Smooth muscle cell (in vitro differentiated cells): Measurements from ENCODE around the gene TBC1D2. TPM values are rescaled to one million over a fixed set of nuclear protein-coding genes. Genes with fewer than 3 reads are reported as not detected.

Experiments
- DNase-seq: peaks from one replicate; lab custom pipeline; 2025; ENCODE audit not compliant: unreplicated experiment; lab: John Stamatoyannopoulos, UW
- H2AFZ ChIP-seq: fragments of 200-600 bp; sonication (generic); 2 replicates; pipeline ENCODE4 v1.6.0; 2016; ENCODE audit warnings: antibody characterized with exemption, low read depth, mild to moderate bottlenecking
- H3F3A ChIP-seq: fragments of 200-600 bp; sonication (generic); 2 replicates; pipeline ENCODE4 v1.6.0; 2017; ENCODE audit warnings: antibody characterized with exemption, low read depth
- H3K27ac ChIP-seq: fragments of 200-600 bp; sonication (generic); 2 replicates; pipeline ENCODE4 v1.5.1; 2016; ENCODE audit warnings: low read depth, mild to moderate bottlenecking
- H3K27me3 ChIP-seq: fragments of 200-600 bp; sonication (generic); 2 replicates; pipeline ENCODE4 v1.6.1; 2016; ENCODE audit warnings: low read depth, mild to moderate bottlenecking
- H3K36me3 ChIP-seq: fragments of 200-600 bp; sonication (generic); 2 replicates; pipeline ENCODE4 v1.5.1; 2016; ENCODE audit warnings: low read depth
- H3K4me1 ChIP-seq: fragments of 200-600 bp; sonication (generic); 2 replicates; pipeline ENCODE4 v1.5.1; 2016; ENCODE audit warnings: low read depth
- H3K4me2 ChIP-seq: fragments of 200-600 bp; sonication (generic); 2 replicates; pipeline ENCODE4 v1.6.0; 2016; ENCODE audit warnings: mild to moderate bottlenecking
- H3K4me3 ChIP-seq: fragments of 200-600 bp; sonication (generic); 2 replicates; pipeline ENCODE4 v1.5.1; 2016; ENCODE audit warnings: mild to moderate bottlenecking
- H3K79me2 ChIP-seq: fragments of 200-600 bp; sonication (generic); 2 replicates; pipeline ENCODE4 v1.6.0; 2016; ENCODE audit warnings: low read depth, mild to moderate bottlenecking
- H3K9ac ChIP-seq: fragments of 200-600 bp; sonication (generic); 2 replicates; pipeline ENCODE4 v1.6.0; 2016; ENCODE audit warnings: low read depth
- H3K9me3 ChIP-seq: fragments of 200-600 bp; sonication (generic); replicated peaks from 2 replicates; pipeline ENCODE4 v1.5.1; 2016; ENCODE audit warnings: low read depth
- H4K20me1 ChIP-seq: fragments of 200-600 bp; sonication (generic); 2 replicates; pipeline ENCODE4 v1.6.0; 2016; ENCODE audit warnings: low read depth
- WGBS: methylation state at CpG from one replicate; pipeline ENCODE4 v1.1.7; 2016; ENCODE audit warnings: low lambda C conversion rate; 5-methylcytosine and 5-hydroxymethylcytosine counted together
- polyA plus RNA-seq: library from polyadenylated mRNA; unstranded; fragments of >200 nt; fragmentation: Nextera tagmentation; extraction: Ambion mirVana; gene quantifications from 2 replicates; pipeline ENCODE4 v1.2.1, GENCODE V29; 2016
- total RNA-seq: library from RNA; depleted of rRNA; stranded (reverse); fragments of >200 nt; gene quantifications from 2 replicates; pipeline ENCODE4 v1.2.3, GENCODE V29; 2014
- TF ChIP-seq, protein P1 (sequence below): fragments of 200-600 bp; sonication (generic); IDR thresholded peaks from 2 replicates; pipeline ENCODE4 v1.5.1; 2017; ENCODE audit warnings: borderline replicate concordance, mild to moderate bottlenecking, antibody characterized with exemption; ENCODE audit not compliant: insufficient read depth, poor library complexity, severe bottlenecking

The TBC1D2 gene
- total and polyA plus RNA-seq, 2 experiments from 2014 or later: 7.7 to 8.6 TPM

GRCh38 chr9:98219364-98219716, 36.1 kb downstream of the TBC1D2 start:
- Histone ChIP-seq H3F3A (no peaks in the 10 kb centered on the region), H3K9ac (no peak overlapping the region), H3K9me3 (no peaks in the 10 kb centered on the region), H3K79me2 (no peaks in the 10 kb centered on the region), H2AFZ (no peak overlapping the region), H3K27ac (peak overlapping the region; percentile 19), H3K4me3 (no peak overlapping the region), H3K4me1 (peaks cover 14% of the 10 kb centered on the region), H3K27me3 (no peaks in the 10 kb centered on the region), H3K36me3 (no peaks in the 10 kb centered on the region), H3K4me2 (no peak overlapping the region), H4K20me1 (no peaks in the 10 kb centered on the region)
- 83% methylated on average over 7 of the region's 7 CpGs for WGBS
- no peak for DNase-seq
- TF ChIP-seq, protein P1, sequence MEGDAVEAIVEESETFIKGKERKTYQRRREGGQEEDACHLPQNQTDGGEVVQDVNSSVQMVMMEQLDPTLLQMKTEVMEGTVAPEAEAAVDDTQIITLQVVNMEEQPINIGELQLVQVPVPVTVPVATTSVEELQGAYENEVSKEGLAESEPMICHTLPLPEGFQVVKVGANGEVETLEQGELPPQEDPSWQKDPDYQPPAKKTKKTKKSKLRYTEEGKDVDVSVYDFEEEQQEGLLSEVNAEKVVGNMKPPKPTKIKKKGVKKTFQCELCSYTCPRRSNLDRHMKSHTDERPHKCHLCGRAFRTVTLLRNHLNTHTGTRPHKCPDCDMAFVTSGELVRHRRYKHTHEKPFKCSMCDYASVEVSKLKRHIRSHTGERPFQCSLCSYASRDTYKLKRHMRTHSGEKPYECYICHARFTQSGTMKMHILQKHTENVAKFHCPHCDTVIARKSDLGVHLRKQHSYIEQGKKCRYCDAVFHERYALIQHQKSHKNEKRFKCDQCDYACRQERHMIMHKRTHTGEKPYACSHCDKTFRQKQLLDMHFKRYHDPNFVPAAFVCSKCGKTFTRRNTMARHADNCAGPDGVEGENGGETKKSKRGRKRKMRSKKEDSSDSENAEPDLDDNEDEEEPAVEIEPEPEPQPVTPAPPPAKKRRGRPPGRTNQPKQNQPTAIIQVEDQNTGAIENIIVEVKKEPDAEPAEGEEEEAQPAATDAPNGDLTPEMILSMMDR: no peak

- H3F3A ChIP-seq: no peaks in the 10 kb centered on the region
- TF ChIP-seq, protein P1: no peak
- no peaks in the 10 kb centered on the region for H3K79me2 ChIP-seq
- H3K4me1 ChIP-seq: peaks cover 14% of the 10 kb centered on the region
- no peaks in the 10 kb centered on the region for H3K27me3 ChIP-seq
- H2AFZ ChIP-seq: no peak overlapping the region
- no peaks in the 10 kb centered on the region for H3K9me3 ChIP-seq
- H3K4me2 ChIP-seq: no peak overlapping the region
- no peaks in the 10 kb centered on the region for H4K20me1 ChIP-seq
- no peak overlapping the region for H3K4me3 ChIP-seq
- DNase-seq: no peak
- no peaks in the 10 kb centered on the region for H3K36me3 ChIP-seq
- 75% methylated on average over 11 of the region's 11 CpGs for WGBS
- H3K27ac ChIP-seq: peak overlapping the region; percentile 19
- H3K9ac ChIP-seq: no peak overlapping the region
These were observed 36.7 kb downstream of the TBC1D2 start for GRCh38 chr9:98218562-98219363.

GRCh38 chr9:98217255-98217654, 38.2 kb downstream of the TBC1D2 start:
- H3K36me3 ChIP-seq: no peaks in the 10 kb centered on the region
- no peak overlapping the region for H3K4me3 ChIP-seq
- no peaks in the 10 kb centered on the region for H3K9me3 ChIP-seq
- no peak overlapping the region for H2AFZ ChIP-seq
- no peaks in the 10 kb centered on the region for H3K79me2 ChIP-seq
- peaks cover 6% of the 10 kb centered on the region for H3K4me1 ChIP-seq
- WGBS: 94% methylated on average over 2 of the region's 2 CpGs
- TF ChIP-seq, protein P1: no peak
- no peaks in the 10 kb centered on the region for H3K27me3 ChIP-seq
- H3K4me2 ChIP-seq: no peak overlapping the region
- no peak overlapping the region for H3K27ac ChIP-seq
- no peak overlapping the region for H3K9ac ChIP-seq
- DNase-seq: no peak
- H3F3A ChIP-seq: no peaks in the 10 kb centered on the region
- no peaks in the 10 kb centered on the region for H4K20me1 ChIP-seq

GRCh38 chr9:98216391-98216790, 39.1 kb downstream of the TBC1D2 start:
- TF ChIP-seq, protein P1: no peak
- H3K9me3 ChIP-seq: no peaks in the 10 kb centered on the region
- no peaks in the 10 kb centered on the region for H3F3A ChIP-seq
- no peak overlapping the region for H3K4me3 ChIP-seq
- no peaks in the 10 kb centered on the region for H3K79me2 ChIP-seq
- H3K27ac ChIP-seq: no peak overlapping the region
- H3K4me2 ChIP-seq: no peak overlapping the region
- no peak overlapping the region for H3K9ac ChIP-seq
- DNase-seq: no peak
- no peaks in the 10 kb centered on the region for H4K20me1 ChIP-seq
- H3K27me3 ChIP-seq: no peaks in the 10 kb centered on the region
- no peak overlapping the region for H2AFZ ChIP-seq
- H3K36me3 ChIP-seq: no peaks in the 10 kb centered on the region
- H3K4me1 ChIP-seq: peaks cover 6% of the 10 kb centered on the region
- 95% methylated on average over 3 of the region's 3 CpGs for WGBS
